ENCODE data around the gene ADAMTS6. TPM values are rescaled to one million over a fixed set of nuclear protein-coding genes. Genes with fewer than 3 reads are reported as not detected.

The ADAMTS6 gene
- total RNA-seq, 2 experiments from 2014 or later, result 2.8 to 4.0 TPM

DNA sequence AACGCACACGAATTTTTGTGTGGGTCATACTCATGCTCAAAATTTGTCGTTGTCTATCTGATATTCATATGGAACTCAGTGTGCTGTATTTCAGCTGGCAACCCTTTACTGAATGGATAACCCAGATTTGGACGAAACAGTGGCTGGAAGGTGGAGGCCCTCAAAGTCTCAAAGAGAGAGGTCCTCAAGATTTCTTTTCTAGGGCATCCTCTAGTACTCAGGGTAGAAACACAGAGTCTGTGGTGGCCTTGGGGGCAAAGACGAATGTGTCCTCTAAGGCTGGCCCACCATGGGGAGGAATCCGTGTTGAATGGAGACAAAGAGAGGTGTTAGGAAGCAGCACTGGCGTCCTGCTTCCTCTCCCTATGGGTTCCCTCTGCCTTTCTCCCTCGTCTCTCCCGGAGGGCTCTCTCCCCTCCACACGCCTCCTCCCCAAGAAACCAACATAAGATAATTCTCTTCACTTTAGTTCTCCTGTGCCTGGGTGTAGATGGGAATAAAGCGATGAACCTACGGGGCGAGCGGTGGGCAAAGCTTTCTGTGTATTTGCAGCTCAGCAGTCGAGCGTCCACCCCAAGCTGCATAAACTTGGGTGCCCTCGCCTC is 379.2 kb downstream of the ADAMTS6 start:
- H3K27ac Mint-ChIP-seq, result peak overlapping the region; percentile 33
- peaks cover 18% of the 10 kb centered on the region for H3K27me3 Mint-ChIP-seq
- H3K36me3 Mint-ChIP-seq, result no peaks in the 10 kb centered on the region
- CTCF ChIA-PET, result interaction anchor here (1.0 to 4.5 kb wide), 9 partner anchors 9 to 380 kb away, joined by 3 to 34 read pairs (median 5); partner anchors contain the start of gene ADAMTS6
- peaks cover 34% of the 10 kb centered on the region for H3K4me1 Mint-ChIP-seq
- H3K9me3 Mint-ChIP-seq (ENCODE audit: low read depth), result no peaks in the 10 kb centered on the region
- peak overlapping the region; percentile 66 for H3K4me3 Mint-ChIP-seq
- ATAC-seq, result no peak
- DNase-seq, result no peak

DNA sequence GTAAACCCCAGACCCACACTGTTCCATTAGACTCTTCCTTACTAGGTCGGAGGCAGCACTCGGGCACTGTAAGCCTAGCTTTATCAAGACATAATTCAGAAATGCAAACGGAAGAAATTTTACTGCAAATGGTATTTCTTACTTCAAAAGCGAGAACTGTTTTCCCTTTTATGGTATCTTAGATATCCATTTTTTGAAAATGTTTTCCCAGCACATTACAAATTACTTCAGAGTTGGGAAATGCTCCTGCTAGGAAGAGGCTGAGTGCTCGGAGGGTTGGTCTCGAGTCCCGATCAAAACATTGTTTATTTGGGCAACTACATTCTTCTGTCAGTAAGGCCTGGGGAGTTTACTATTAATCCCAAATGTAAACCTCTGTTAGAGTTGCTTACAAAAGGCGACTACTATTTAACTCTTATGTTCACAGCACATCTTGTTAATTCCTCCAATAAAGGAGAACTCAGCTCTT is 380.1 kb downstream of the ADAMTS6 start:
- Mint-ChIP-seq H3K9me3 (ENCODE audit: low read depth) (no peaks in the 10 kb centered on the region), H3K4me1 (peaks cover 34% of the 10 kb centered on the region), H3K4me3 (no peak overlapping the region), H3K27me3 (peaks cover 18% of the 10 kb centered on the region), H3K36me3 (no peaks in the 10 kb centered on the region), H3K27ac (no peak overlapping the region)
- DNase-seq (no peak), ATAC-seq (no peak)
- CTCF ChIA-PET, result interaction anchor here (1.4 to 4.5 kb wide), 4 partner anchors 8 to 381 kb away, joined by 3 to 34 read pairs (median 6); partner anchors contain the start of gene ADAMTS6

DNA sequence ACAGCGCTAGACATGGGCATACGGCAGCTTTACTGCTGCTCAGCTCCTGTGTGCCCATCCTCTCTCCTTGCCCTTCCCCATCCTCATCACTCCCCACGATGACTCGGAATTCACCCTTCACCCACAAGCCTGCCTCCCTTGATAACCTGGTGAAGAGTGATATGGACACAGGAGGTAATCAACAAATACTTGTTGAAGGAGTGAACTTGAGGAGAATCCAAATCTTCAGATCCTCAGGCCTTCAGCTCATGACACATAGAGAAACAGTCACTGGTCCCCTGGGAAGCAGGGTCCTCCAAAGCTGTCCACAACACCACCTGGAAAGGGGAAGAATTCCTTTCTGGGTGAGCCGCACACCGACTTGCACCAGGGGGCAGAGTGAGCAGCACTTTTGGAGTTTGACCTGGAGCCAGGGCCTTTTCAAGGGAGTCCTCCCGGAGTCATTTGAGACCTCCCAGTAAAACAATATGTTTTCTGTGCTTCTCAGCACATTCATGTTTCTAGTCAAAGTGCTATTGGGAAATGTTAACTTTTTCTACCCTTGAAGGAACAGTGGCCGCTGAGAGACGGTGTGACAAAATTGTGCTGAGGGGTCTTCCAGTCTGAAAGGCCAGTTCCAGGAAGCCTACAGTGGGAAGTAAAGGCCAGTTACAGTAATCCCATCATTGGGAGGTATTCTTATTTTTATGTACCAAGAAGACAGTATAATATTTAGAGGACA is 380.6 kb downstream of the ADAMTS6 start:
- ATAC-seq (no peak), DNase-seq (no peak)
- peaks cover 20% of the 10 kb centered on the region for H3K27me3 Mint-ChIP-seq
- H3K9me3 Mint-ChIP-seq (ENCODE audit: low read depth), result no peaks in the 10 kb centered on the region
- no peak overlapping the region for H3K27ac Mint-ChIP-seq
- H3K4me1 Mint-ChIP-seq, result peaks cover 30% of the 10 kb centered on the region
- no peak overlapping the region for H3K4me3 Mint-ChIP-seq
- no peaks in the 10 kb centered on the region for H3K36me3 Mint-ChIP-seq
- CTCF ChIA-PET, result interaction anchor here (1.0 to 4.5 kb wide), 3 partner anchors 8 to 382 kb away, joined by 4 to 34 read pairs (median 7); partner anchors contain the start of gene ADAMTS6

Other genes with a start within 250 kb of the ADAMTS6 start
- 100 to 1,000 TPM in 1 of 2 experiments, 10 to 100 TPM in 1; 94.6 to 107 TPM for gene CENPK, start 81.2 kb upstream of the ADAMTS6 start, total RNA-seq
- 10 to 100 TPM; 49.0 to 54.1 TPM for gene PPWD1, start 81.4 kb upstream of the ADAMTS6 start, total RNA-seq
- 10 to 100 TPM in 1 of 2 experiments, 1 to 10 TPM in 1; 9.9 to 10.3 TPM for gene TRIM23, start 142.4 kb upstream of the ADAMTS6 start, total RNA-seq
- 1 to 10 TPM; 3.9 to 5.9 TPM for gene SHLD3, start 143.1 kb upstream of the ADAMTS6 start, total RNA-seq
- gene TRAPPC13, start 143.1 kb upstream of the ADAMTS6 start, total RNA-seq, result 10 to 100 TPM; 18.5 to 23.4 TPM
- 10 to 100 TPM; 12.5 to 14.0 TPM for gene SGTB, start 240.2 kb upstream of the ADAMTS6 start, total RNA-seq
- 10 to 100 TPM; 15.8 to 19.6 TPM for gene NLN, start 240.3 kb upstream of the ADAMTS6 start, total RNA-seq